Caco-2 (cell line): ENCODE results near the gene PKP3. TPM values are rescaled to one million over a fixed set of nuclear protein-coding genes. Genes with fewer than 3 reads are reported as not detected.

Experiments
- BruUV-seq: library from RNA; stranded (reverse); fragments of 400-500 nt; replicated peaks from 2 replicates; lab custom pipeline; 2021; lab: Mats Ljungman, UMichigan
- CTCF ChIA-PET: fragments of 300-600 bp; sonication (Branson Sonifier 250); formaldehyde crosslinking; loops from one replicate; lab custom pipeline; 2022; ENCODE audit warnings: antibody characterized with exemption; lab: Charles Lee
- POLR2A ChIA-PET: fragments of 300-600 bp; sonication (Branson Sonifier 250); formaldehyde crosslinking; loops from one replicate; lab custom pipeline; 2022; ENCODE audit warnings: antibody characterized with exemption; lab: Charles Lee
- DNase-seq, 2 experiments: peaks; one replicate each; pipeline versions ENCODE4 v3.0.0 to v3.0.0-alpha.2; 2020 to 2022
- H3K27me3 ChIP-seq: replicated peaks from 2 replicates; pipeline ENCODE4 v1.6.0; 2011; ENCODE audit warnings: low read length; ENCODE audit not compliant: control insufficient read depth, insufficient read depth
- H3K36me3 ChIP-seq: 2 replicates; pipeline ENCODE4 v1.5.1; 2011; ENCODE audit warnings: low read length; ENCODE audit not compliant: control insufficient read depth, insufficient read depth
- H3K4me1 ChIP-seq: fragments of 250-450 bp; sonication (Bioruptor Pico); 2 replicates; pipeline ENCODE4 v1.5.1; 2020; ENCODE audit warnings: mild to moderate bottlenecking
- H3K4me3 ChIP-seq: 2 replicates; pipeline ENCODE4 v1.5.1; 2011; ENCODE audit warnings: low read depth, mild to moderate bottlenecking, control low read depth, low read length
- H3K9me3 ChIP-seq: fragments of 250-450 bp; sonication (Bioruptor Pico); 2 replicates; pipeline ENCODE4 v1.5.1; 2020; ENCODE audit warnings: mild to moderate bottlenecking, moderate library complexity
- H3K27ac Mint-ChIP-seq: one replicate; pipeline ENCODE4 v1.8.0; 2022; ENCODE audit warnings: mixed read lengths; ENCODE audit not compliant: unreplicated experiment
- H3K27me3 Mint-ChIP-seq: one replicate; pipeline ENCODE4 v1.8.0; 2022; ENCODE audit warnings: mixed read lengths; ENCODE audit not compliant: insufficient read depth, unreplicated experiment
- H3K36me3 Mint-ChIP-seq: one replicate; pipeline ENCODE4 v1.8.0; 2022; ENCODE audit warnings: mild to moderate bottlenecking, mixed read lengths; ENCODE audit not compliant: insufficient read depth, unreplicated experiment
- H3K4me1 Mint-ChIP-seq: one replicate; pipeline ENCODE4 v1.8.0; 2022; ENCODE audit warnings: low read depth, mixed read lengths; ENCODE audit not compliant: unreplicated experiment
- H3K4me3 Mint-ChIP-seq: one replicate; pipeline ENCODE4 v1.8.0; 2022; ENCODE audit warnings: mild to moderate bottlenecking, moderate library complexity, mixed read lengths; ENCODE audit not compliant: unreplicated experiment
- H3K9me3 Mint-ChIP-seq: one replicate; pipeline ENCODE4 v1.8.0; 2022; ENCODE audit warnings: mixed read lengths; ENCODE audit not compliant: unreplicated experiment
- CTCF ChIP-seq, 2 experiments: fragments of 200-600 bp in 1 of 2; IDR thresholded peaks; 1 replicate in 1 of 2; 2 replicates in 1 of 2; pipeline versions ENCODE4 v1.5.1 to v1.8.0; 2011 to 2022; ENCODE audit warnings: antibody characterized with exemption in 1 of 2, control low read depth in 1 of 2, inconsistent platforms in 1 of 2, low read depth in 1 of 2, low read length in 1 of 2, mild to moderate bottlenecking in 1 of 2, moderate library complexity in 1 of 2; ENCODE audit not compliant: insufficient read depth in 1 of 2, severe bottlenecking in 1 of 2, unreplicated experiment in 1 of 2
- intact Hi-C: fragments of 100-400 bp; cut with micrococcal nuclease; formaldehyde crosslinking; loops from one replicate; pipeline ENCODE4 v1.10.0; 2022; ENCODE audit not compliant: unreplicated experiment
- total RNA-seq: library from RNA; stranded (reverse); gene quantifications from 2 replicates; pipeline ENCODE4 v1.2.3, GENCODE V29; 2022

PKP3 gene
- total RNA-seq, 1 experiment from 2014 or later, result 149 TPM

DNA sequence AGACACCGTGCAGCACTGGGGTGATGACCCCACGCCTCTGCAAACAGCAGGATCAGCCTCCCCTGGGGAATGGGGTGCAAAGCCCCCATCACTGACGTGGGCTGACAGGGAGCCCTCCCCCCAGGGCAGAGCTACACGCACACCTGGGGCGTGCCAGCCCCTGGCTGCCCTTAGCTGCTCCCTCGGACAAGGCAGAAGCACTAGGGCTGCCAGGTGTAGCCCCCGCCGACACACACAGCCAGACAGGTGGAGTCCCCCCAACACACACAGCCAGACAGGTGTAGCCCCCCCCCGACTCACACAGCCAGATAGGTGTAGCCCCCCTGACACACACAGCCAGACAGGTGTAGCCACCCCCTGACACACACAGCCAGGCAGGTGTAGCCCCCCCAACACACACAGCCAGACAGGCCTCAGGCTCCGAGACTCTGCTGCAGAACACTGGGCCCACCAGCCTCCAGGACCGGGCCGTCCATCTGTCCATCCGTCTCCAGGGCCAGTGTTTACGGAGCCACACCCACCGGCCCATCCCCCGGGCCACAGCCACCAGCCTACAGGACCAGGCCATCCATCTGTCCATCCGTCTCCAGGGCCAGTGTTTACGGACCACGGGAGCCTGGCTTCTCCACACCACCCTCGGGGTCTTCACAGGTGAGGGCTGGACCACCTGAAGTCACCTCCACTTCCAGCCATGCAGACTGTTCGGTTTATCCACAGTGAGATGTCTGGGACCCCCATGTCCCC, 44.3 kb downstream of the PKP3 start:
- peaks cover 11% of the 10 kb centered on the region for H3K9me3 ChIP-seq
- ChIA-PET POLR2A (no interaction called here), CTCF (no interaction called here)
- no peak overlapping the region for H3K4me3 ChIP-seq
- BruUV-seq, result no TSS peak
- no peaks in the 10 kb centered on the region for H3K27me3 ChIP-seq
- H3K27me3 Mint-ChIP-seq, result no peaks in the 10 kb centered on the region
- no peaks in the 10 kb centered on the region for H3K9me3 Mint-ChIP-seq
- intact Hi-C loops, result no loop called here
- H3K36me3 Mint-ChIP-seq, result peaks cover 16% of the 10 kb centered on the region
- no peak for DNase-seq
- H3K36me3 ChIP-seq, result peaks cover 4% of the 10 kb centered on the region
- no peak for TF ChIP-seq CTCF (IDR thresholded peaks at IDR 0.05; ENCODE audit: insufficient read depth in 1 of 2, low read depth in 1 of 2, low read length in 1 of 2, severe bottlenecking in 1 of 2, unreplicated experiment in 1 of 2)
- no peak overlapping the region for H3K4me3 Mint-ChIP-seq
- H3K4me1 ChIP-seq, result peaks cover 7% of the 10 kb centered on the region
- peaks cover 5% of the 10 kb centered on the region for H3K4me1 Mint-ChIP-seq
- H3K27ac Mint-ChIP-seq, result no peak overlapping the region

DNA sequence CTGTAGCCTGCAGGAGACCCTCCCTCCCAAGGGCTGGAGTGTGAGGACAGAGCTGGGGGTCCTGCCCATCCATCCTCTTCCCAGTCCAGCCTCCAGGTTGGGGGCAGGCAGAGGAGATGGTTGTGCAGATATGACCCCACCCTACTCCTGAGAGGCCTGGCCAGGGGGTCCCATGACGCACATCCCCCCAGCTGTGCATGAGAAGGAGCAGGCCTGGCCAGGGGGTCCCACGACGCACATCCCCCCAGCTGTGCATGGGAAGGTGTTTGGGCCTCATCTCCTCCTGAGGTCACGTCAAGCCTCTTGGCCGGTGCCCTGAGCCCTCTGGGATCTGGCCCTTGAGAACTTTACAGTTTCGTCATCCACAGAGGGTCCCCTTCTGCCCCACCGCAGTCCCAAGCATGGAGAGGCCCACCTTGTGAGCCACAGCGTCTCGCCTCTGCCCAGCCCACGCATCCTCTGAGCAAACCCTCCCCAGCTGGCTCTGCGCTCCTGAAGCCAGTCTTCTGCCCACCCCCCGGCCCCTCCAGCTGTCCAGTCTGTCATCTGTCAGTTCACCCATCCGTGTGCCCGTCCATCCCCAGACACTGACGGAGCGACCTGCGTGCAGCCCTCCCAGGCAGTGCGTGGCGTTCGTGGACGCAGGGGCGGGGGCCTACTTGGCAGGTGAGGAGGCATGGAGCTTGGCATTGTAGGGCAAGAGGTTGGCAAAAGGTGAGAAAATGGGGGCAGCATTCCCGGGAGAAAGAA, 45.5 kb downstream of the PKP3 start:
- H3K27ac Mint-ChIP-seq, result no peak overlapping the region
- H3K27me3 Mint-ChIP-seq, result no peaks in the 10 kb centered on the region
- intact Hi-C loops, result loop anchor here (10.0 kb wide), 2 partner anchors 45 to 75 kb away; partner anchors contain the start of genes B4GALNT4 and PKP3
- no TSS peak for BruUV-seq
- peaks cover 14% of the 10 kb centered on the region for H3K36me3 Mint-ChIP-seq
- peak overlapping the region; percentile 38 for H3K4me3 Mint-ChIP-seq
- ChIA-PET POLR2A (no interaction called here), CTCF (interaction anchor here (2.4 kb wide), 1 partner anchor 23 kb away, joined by 6 read pairs; no protein-coding TSS in a partner anchor)
- H3K4me3 ChIP-seq, result no peak overlapping the region; the same call in 1 of the 2 replicates
- H3K36me3 ChIP-seq, result peaks cover 4% of the 10 kb centered on the region
- no peak for TF ChIP-seq CTCF (IDR thresholded peaks at IDR 0.05; ENCODE audit: insufficient read depth in 1 of 2, low read depth in 1 of 2, low read length in 1 of 2, severe bottlenecking in 1 of 2, unreplicated experiment in 1 of 2)
- H3K9me3 Mint-ChIP-seq, result no peaks in the 10 kb centered on the region
- H3K4me1 ChIP-seq, result peaks cover 10% of the 10 kb centered on the region
- H3K27me3 ChIP-seq, result no peaks in the 10 kb centered on the region
- DNase-seq, result no peak
- H3K4me1 Mint-ChIP-seq, result peaks cover 9% of the 10 kb centered on the region
- peaks cover 11% of the 10 kb centered on the region for H3K9me3 ChIP-seq
